A549 (cell line): ENCODE results near the gene ZNF497. TPM values are rescaled to one million over a fixed set of nuclear protein-coding genes. Genes with fewer than 3 reads are reported as not detected.

Experiments
- ATAC-seq, 2 experiments: fragments of 200-7000 bp in 1 of 2; fragments of >200 bp in 1 of 2; cut with Nextera tagmentation in 1 of 2; cut with Tn5 transposase in 1 of 2; 3 replicates each; pipeline versions ENCODE4 v1.8.0 to v1.9.1; 2018 to 2020; ENCODE audit warnings: mild to moderate bottlenecking in 1 of 2, moderate library complexity in 1 of 2
- CTCF ChIA-PET: fragments of 300-600 bp; sonication (Branson Sonifier 250); formaldehyde crosslinking; extraction: SDS; loops from one replicate; lab custom pipeline; 2021; ENCODE audit warnings: antibody characterized with exemption, inconsistent platforms; lab: Yijun Ruan, JAX
- POLR2A ChIA-PET: fragments of 350-600 bp; formaldehyde crosslinking; extraction: SDS; loops from one replicate; lab custom pipeline; 2021; ENCODE audit warnings: antibody characterized with exemption, inconsistent platforms; lab: Yijun Ruan, JAX
- DNase-seq, 2 experiments: peaks; one replicate each; pipeline versions ENCODE4 v3.0.0 to v3.0.0-alpha.2; 2011 to 2016; ENCODE audit warnings: low read depth in 1 of 2, low spot score in 1 of 2
- FAIRE-seq: peaks from 2 replicates; lab custom pipeline; 2011; peaks lifted over from hg19 to GRCh38; lab: Jason Lieb, UNC
- H3K27ac ChIP-seq, 2 experiments: fragments of >200 bp; sonication (Bioruptor Twin); formaldehyde crosslinking; 3 replicates each; pipeline ENCODE4 v1.5.1; 2016 to 2017
- H3K4me1 ChIP-seq: fragments of >200 bp; sonication (Bioruptor Twin); formaldehyde crosslinking; 3 replicates; pipeline ENCODE4 v1.6.1; 2016
- H3K4me2 ChIP-seq: fragments of >200 bp; sonication (Bioruptor Twin); formaldehyde crosslinking; 3 replicates; pipeline ENCODE4 v1.6.1; 2016
- H3K4me3 ChIP-seq: fragments of >200 bp; sonication (Bioruptor Twin); formaldehyde crosslinking; 3 replicates; pipeline ENCODE4 v1.5.1; 2016
- H3K9me3 ChIP-seq: fragments of >200 bp; sonication (Bioruptor Twin); formaldehyde crosslinking; 3 replicates; pipeline ENCODE4 v1.6.1; 2016
- BHLHE40 ChIP-seq: IDR thresholded peaks from 2 replicates; pipeline ENCODE4 v1.6.1; 2012; ENCODE audit warnings: low read depth, low read length, inconsistent platforms
- EHF ChIP-seq: fragments of 250-450 bp; sonication (Bioruptor Pico); IDR thresholded peaks from 2 replicates; pipeline ENCODE4 v1.5.0; 2020; ENCODE audit warnings: mild to moderate bottlenecking
- FOSB ChIP-seq: fragments of 250-450 bp; sonication (Bioruptor Pico); IDR thresholded peaks from 2 replicates; pipeline ENCODE4 v1.5.0; 2020; ENCODE audit warnings: mild to moderate bottlenecking, moderate library complexity
- FOSL2 ChIP-seq, 2 experiments: fragments of 450-650 bp in 1 of 2; fragments of >200 bp in 1 of 2; sonication (Bioruptor Twin) in 1 of 2; formaldehyde crosslinking; IDR thresholded peaks; 2 replicates each; pipeline versions ENCODE4 v1.5.0 to v1.6.1; 2016 to 2020; ENCODE audit warnings: mild to moderate bottlenecking in 1 of 2, moderate library complexity in 1 of 2
- GATA3 ChIP-seq: IDR thresholded peaks from 2 replicates; pipeline ENCODE4 v1.6.1; 2012; ENCODE audit warnings: borderline replicate concordance
- HOXB5 ChIP-seq: fragments of 250-450 bp; sonication (Bioruptor Pico); IDR thresholded peaks from 2 replicates; pipeline ENCODE4 v1.5.0; 2020; ENCODE audit warnings: mild to moderate bottlenecking, moderate library complexity
- JUN ChIP-seq, 2 experiments: fragments of >200 bp; sonication (Bioruptor Twin); formaldehyde crosslinking; IDR thresholded peaks; 2 replicates in 1 of 2; 3 replicates in 1 of 2; pipeline ENCODE4 v1.6.1; 2016 to 2017
- KDM1A ChIP-seq: fragments of 200-600 bp; sonication (generic); IDR thresholded peaks from 2 replicates; pipeline ENCODE4 v1.6.1; 2016; ENCODE audit warnings: low read depth, mild to moderate bottlenecking
- KDM5A ChIP-seq: fragments of 200-600 bp; sonication (generic); IDR thresholded peaks from 2 replicates; pipeline ENCODE4 v1.6.1; 2016; ENCODE audit warnings: antibody characterized with exemption, mild to moderate bottlenecking
- MYC ChIP-seq: IDR thresholded peaks from 2 replicates; pipeline ENCODE4 v1.6.1; 2012; ENCODE audit warnings: mild to moderate bottlenecking, inconsistent platforms, low read length, improper control_type of control experiment, borderline replicate concordance
- PHF8 ChIP-seq: fragments of 200-600 bp; sonication (generic); IDR thresholded peaks from 2 replicates; pipeline ENCODE4 v1.6.1; 2016; ENCODE audit warnings: low read depth, mild to moderate bottlenecking, antibody characterized with exemption, moderate library complexity, borderline replicate concordance
- POLR2A ChIP-seq: IDR thresholded peaks from 2 replicates; pipeline ENCODE4 v1.6.1; 2012; ENCODE audit warnings: mild to moderate bottlenecking, low read length
- POLR2AphosphoS2 ChIP-seq: conservative IDR thresholded peaks from 2 replicates; pipeline ENCODE4 v1.6.1; 2012; ENCODE audit warnings: low read length, improper control_type of control experiment, inconsistent platforms
- SMC3 ChIP-seq: fragments of >200 bp; sonication (Bioruptor Twin); formaldehyde crosslinking; IDR thresholded peaks from 3 replicates; pipeline ENCODE4 v1.6.1; 2018; ENCODE audit warnings: inconsistent platforms
- TP53 ChIP-seq: fragments of 250-450 bp; sonication (Bioruptor Pico); IDR thresholded peaks from 2 replicates; pipeline ENCODE4 v1.5.0; 2021; ENCODE audit warnings: mild to moderate bottlenecking, moderate library complexity
- ZFP36 ChIP-seq: fragments of 450-650 bp; IDR thresholded peaks from 2 replicates; pipeline ENCODE4 v1.6.1; 2014; ENCODE audit warnings: borderline replicate concordance; ENCODE audit not compliant: partially characterized antibody
- ZNF302 ChIP-seq: fragments of 250-450 bp; sonication (Bioruptor Pico); IDR thresholded peaks from 2 replicates; pipeline ENCODE4 v1.9.0; 2021; ENCODE audit warnings: inconsistent platforms, mild to moderate bottlenecking, moderate library complexity
- WGBS: methylation state at CpG from one replicate; pipeline ENCODE4 v1.1.6; 2017; ENCODE audit errors: missing lambda C conversion rate; 5-methylcytosine and 5-hydroxymethylcytosine counted together
- polyA minus RNA-seq: library from RNA; depleted of rRNA, polyadenylated mRNA; stranded (reverse); fragments of >200 nt; gene quantifications from 2 replicates; pipeline ENCODE4 v1.2.3, GENCODE V29; 2011; rRNA and poly(A)+ RNA removed
- polyA plus RNA-seq, 4 experiments: library from polyadenylated mRNA; depleted of rRNA in 3 of 4; stranded (reverse); fragments of >200 nt; fragmentation: RNase III in 1 of 4; extraction: RNeasy Plus Mini Kit Qiagen cat#74134 plus additional on column Dnase treatment in 1 of 4; gene quantifications; 2 replicates in 3 of 4; 3 replicates in 1 of 4; pipeline ENCODE4 v1.2.3, GENCODE V29; 2011 to 2017
- TF ChIP-seq, protein P1 (sequence below): IDR thresholded peaks from 2 replicates; pipeline ENCODE4 v1.6.1; 2012
- TF ChIP-seq, protein P2 (sequence below): fragments of >200 bp; sonication (Bioruptor Twin); formaldehyde crosslinking; IDR thresholded peaks from 3 replicates; pipeline ENCODE4 v1.6.1; 2016
- TF ChIP-seq, protein P3 (sequence below): fragments of 200-600 bp; sonication (generic); IDR thresholded peaks from 2 replicates; pipeline ENCODE4 v1.6.1; 2016; ENCODE audit warnings: antibody characterized with exemption, mild to moderate bottlenecking, moderate library complexity
- TF ChIP-seq, protein P4 (sequence below): IDR thresholded peaks from 2 replicates; pipeline ENCODE4 v1.6.1; 2012
- TF ChIP-seq, protein P5 (sequence below): IDR thresholded peaks from 2 replicates; pipeline ENCODE4 v1.6.1; 2012; ENCODE audit warnings: low read depth, borderline replicate concordance

The ZNF497 gene
- polyA plus RNA-seq (2011; rRNA removed) (1.1 and 1.4 TPM in 2 replicates), polyA plus RNA-seq (2017; fragmentation: RNase III; extraction: RNeasy Plus Mini Kit Qiagen cat#74134 plus additional on column Dnase treatment) (1.6 to 2.4 TPM (median 2.0 TPM) in 3 replicates), polyA minus RNA-seq (2.1 and 4.2 TPM in 2 replicates)
- 1.2 and 1.9 TPM in 2 replicates for polyA plus RNA-seq (2012; cell fraction: cytosol; rRNA removed)
- polyA plus RNA-seq (2012; cell fraction: nucleus; rRNA removed) = 8.8 and 15.6 TPM in 2 replicates

DNA sequence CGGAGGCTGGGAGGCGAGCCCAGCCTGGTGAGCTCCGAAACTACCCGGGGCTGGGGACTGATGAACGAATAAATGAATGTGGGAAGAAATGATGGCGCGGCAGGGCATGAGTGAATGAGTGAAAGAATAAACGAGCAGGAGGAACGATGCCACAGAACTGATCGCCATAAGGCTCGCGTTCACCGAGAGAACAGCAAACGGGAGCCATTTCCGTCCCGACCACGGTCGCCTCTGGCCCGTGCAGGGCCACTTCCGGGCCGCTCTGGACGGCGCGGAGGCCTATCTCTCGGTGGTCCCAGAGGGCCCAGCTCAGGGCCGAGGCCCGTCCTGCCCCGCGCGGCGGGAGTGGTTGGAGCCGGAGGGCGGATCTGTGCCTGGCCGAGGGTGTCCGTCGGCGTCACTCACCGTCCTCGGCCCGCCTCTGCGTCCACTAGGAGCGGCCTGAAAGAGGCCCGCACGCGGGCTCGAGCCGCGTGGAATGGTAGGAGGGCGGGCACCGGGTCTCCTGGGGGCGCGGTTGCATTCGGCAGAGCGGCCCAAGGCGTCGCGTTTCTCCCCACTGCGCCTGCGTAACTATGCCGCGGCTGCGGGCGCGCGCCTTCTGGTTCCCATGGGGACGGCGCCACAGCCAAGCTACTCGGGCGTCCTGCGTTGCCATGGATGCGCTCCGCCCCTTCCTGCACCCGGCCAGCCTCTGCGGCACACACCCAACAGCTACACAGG is at the start of gene ZNF497:
ZNF497 (minus strand) TSS at position 480 of the 723 bp plus-strand sequence. CDS start 5,116 bp downstream, outside the sequence.
- peaks cover 2% of the 10 kb centered on the region; the same call in 1 of the 3 replicates for H3K9me3 ChIP-seq
- peak within 1 kb of the TSS; percentile 58 for H3K4me3 ChIP-seq
- ChIA-PET POLR2A (interaction anchor here (0.6 to 3.4 kb wide), 37 partner anchors 9 to 885 kb away, joined by 3 to 43 read pairs (median 6); partner anchors contain the start of genes A1BG, ERVK3-1, RPS5 and TRIM28), CTCF (interaction anchor here (0.6 to 3.0 kb wide), 10 partner anchors 10 to 157 kb away, joined by 3 to 10 read pairs (median 4); partner anchors contain the start of genes A1BG and ZBTB45)
- TF ChIP-seq FOSL2 (IDR thresholded peaks at IDR 0.05) (no peak), FOSL2 (CRISPR knock-in tag; IDR thresholded peaks at IDR 0.05) (no peak), POLR2A (peak; percentile 63), ZFP36 (no peak), JUN (IDR thresholded peaks at IDR 0.05) (peak; percentile 87 to 97), KDM5A (peak; percentile 70), FOSB (CRISPR knock-in tag) (no peak), BHLHE40 (0 out of 2 replicates have a peak, but pooled peaks have one; percentile 46), PHF8 (peak; percentile 80), SMC3 (no peak; the same call in 2 of the 3 replicates), GATA3 (0 out of 2 replicates have a peak, but pooled peaks have one; percentile 34), KDM1A (no peak), EHF (CRISPR knock-in tag) (no peak), HOXB5 (CRISPR knock-in tag) (0 out of 2 replicates have a peak, but pooled peaks have one; percentile 52), MYC (peak; percentile 93), TP53 (0 out of 2 replicates have a peak, but pooled peaks have one; percentile 6), POLR2AphosphoS2 (no peak), ZNF302 (CRISPR knock-in tag) (no peak)
- TF ChIP-seq, protein P1, sequence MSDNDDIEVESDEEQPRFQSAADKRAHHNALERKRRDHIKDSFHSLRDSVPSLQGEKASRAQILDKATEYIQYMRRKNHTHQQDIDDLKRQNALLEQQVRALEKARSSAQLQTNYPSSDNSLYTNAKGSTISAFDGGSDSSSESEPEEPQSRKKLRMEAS = peak; percentile 84
- TF ChIP-seq, protein P2, sequence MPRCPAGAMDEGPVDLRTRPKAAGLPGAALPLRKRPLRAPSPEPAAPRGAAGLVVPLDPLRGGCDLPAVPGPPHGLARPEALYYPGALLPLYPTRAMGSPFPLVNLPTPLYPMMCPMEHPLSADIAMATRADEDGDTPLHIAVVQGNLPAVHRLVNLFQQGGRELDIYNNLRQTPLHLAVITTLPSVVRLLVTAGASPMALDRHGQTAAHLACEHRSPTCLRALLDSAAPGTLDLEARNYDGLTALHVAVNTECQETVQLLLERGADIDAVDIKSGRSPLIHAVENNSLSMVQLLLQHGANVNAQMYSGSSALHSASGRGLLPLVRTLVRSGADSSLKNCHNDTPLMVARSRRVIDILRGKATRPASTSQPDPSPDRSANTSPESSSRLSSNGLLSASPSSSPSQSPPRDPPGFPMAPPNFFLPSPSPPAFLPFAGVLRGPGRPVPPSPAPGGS = peak; percentile 76; the same call in 2 of the 3 replicates
- TF ChIP-seq, protein P3, sequence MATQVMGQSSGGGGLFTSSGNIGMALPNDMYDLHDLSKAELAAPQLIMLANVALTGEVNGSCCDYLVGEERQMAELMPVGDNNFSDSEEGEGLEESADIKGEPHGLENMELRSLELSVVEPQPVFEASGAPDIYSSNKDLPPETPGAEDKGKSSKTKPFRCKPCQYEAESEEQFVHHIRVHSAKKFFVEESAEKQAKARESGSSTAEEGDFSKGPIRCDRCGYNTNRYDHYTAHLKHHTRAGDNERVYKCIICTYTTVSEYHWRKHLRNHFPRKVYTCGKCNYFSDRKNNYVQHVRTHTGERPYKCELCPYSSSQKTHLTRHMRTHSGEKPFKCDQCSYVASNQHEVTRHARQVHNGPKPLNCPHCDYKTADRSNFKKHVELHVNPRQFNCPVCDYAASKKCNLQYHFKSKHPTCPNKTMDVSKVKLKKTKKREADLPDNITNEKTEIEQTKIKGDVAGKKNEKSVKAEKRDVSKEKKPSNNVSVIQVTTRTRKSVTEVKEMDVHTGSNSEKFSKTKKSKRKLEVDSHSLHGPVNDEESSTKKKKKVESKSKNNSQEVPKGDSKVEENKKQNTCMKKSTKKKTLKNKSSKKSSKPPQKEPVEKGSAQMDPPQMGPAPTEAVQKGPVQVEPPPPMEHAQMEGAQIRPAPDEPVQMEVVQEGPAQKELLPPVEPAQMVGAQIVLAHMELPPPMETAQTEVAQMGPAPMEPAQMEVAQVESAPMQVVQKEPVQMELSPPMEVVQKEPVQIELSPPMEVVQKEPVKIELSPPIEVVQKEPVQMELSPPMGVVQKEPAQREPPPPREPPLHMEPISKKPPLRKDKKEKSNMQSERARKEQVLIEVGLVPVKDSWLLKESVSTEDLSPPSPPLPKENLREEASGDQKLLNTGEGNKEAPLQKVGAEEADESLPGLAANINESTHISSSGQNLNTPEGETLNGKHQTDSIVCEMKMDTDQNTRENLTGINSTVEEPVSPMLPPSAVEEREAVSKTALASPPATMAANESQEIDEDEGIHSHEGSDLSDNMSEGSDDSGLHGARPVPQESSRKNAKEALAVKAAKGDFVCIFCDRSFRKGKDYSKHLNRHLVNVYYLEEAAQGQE = 0 out of 2 replicates have a peak, but pooled peaks have one; percentile 19
- TF ChIP-seq, protein P4, sequence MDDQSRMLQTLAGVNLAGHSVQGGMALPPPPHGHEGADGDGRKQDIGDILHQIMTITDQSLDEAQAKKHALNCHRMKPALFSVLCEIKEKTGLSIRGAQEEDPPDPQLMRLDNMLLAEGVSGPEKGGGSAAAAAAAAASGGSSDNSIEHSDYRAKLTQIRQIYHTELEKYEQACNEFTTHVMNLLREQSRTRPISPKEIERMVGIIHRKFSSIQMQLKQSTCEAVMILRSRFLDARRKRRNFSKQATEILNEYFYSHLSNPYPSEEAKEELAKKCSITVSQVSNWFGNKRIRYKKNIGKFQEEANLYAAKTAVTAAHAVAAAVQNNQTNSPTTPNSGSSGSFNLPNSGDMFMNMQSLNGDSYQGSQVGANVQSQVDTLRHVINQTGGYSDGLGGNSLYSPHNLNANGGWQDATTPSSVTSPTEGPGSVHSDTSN = peak; percentile 32; the same call in 1 of the 2 replicates
- TF ChIP-seq, protein P5, sequence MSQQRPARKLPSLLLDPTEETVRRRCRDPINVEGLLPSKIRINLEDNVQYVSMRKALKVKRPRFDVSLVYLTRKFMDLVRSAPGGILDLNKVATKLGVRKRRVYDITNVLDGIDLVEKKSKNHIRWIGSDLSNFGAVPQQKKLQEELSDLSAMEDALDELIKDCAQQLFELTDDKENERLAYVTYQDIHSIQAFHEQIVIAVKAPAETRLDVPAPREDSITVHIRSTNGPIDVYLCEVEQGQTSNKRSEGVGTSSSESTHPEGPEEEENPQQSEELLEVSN = peak; percentile 89
- ATAC-seq = peak; percentile 89 to 95
- H3K4me2 ChIP-seq = peak within 1 kb of the TSS; percentile 88
- peak within 1 kb of the TSS; percentile 82 to 88 for H3K27ac ChIP-seq
- FAIRE-seq = peak; percentile 99
- peaks cover 7% of the 10 kb centered on the region; the same call in 1 of the 3 replicates for H3K4me1 ChIP-seq
- WGBS = 1% methylated on average over 35 of the region's 74 CpGs
- DNase-seq = peak; percentile 99 to 100
